Middle frontal gyrus (tissue), 1 donor: ENCODE results near the gene JCAD.
"Not testable (repeated sequence)": the region's sequence is repeated elsewhere in the genome, so short reads cannot be mapped to it uniquely, and the experiment has no call there.

ENCODE experiments used
- DNase-seq: peaks from one replicate; pipeline ENCODE4 v3.0.0-alpha.2; 2015; ENCODE audit warnings: low spot score; ENCODE audit errors: extremely low spot score

Gene JCAD

DNA sequence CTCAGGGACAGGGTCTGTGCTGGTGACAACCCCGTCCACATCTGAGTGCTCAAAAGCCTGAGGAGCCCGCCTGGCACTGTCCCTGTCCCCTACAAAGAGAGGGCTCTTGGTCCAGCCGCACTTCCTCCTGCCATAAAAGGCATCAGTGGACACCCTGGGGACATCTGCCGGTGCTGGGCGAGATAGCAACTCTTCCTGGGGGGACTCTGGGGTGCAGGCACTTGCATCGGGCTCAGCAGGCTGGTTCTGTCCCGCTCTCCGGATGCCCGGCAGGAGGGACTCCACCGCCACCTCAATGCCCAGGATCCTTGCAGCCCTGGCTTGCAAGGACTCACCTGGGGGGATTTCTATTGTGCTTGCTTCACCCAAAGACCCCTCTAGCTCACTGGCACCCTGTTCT lies 32.8 kb downstream of the JCAD start:
- DNase-seq = no peak

DNA sequence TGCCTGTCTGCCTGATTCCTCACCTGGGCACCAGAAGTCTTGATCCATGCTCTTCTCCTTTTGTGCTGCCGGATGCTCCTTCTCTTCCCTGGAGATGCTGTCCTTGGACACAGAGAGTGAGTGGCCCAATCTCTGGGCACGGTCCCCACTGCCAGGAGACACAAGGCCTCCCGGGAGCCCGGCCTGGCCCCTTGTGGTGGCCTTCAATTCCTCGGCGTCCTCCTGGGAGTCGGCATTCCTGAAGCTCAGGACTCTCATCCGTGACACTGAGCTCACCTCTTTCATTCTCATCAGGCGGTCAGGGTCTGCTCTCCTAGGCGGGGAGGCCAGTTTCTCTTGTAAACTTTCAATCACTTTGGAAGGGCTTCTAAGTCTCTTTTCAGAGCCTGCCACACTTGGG lies 33.3 kb downstream of the JCAD start:
- DNase-seq = no peak

DNA sequence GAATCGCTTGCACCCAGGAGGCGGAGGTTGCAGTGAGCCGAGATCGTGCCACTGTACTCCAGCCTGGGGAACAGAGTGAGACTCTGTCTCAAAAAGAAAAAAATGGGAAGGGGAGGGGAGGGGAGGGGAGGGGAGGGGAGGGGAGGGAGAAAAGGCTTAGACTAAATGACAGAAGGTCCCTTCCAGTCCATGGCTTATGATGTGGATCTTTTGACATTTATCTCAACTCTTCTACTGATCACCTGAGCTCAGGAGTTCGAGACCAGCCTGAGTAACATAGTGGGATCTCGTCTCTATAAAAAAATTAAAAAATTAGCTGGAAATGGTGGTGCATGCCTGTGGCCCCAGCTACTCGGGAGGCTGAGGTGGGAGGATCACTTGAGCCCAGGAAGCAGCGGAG lies 34.0 kb downstream of the JCAD start:
- not testable (repeated sequence) for DNase-seq

DNA sequence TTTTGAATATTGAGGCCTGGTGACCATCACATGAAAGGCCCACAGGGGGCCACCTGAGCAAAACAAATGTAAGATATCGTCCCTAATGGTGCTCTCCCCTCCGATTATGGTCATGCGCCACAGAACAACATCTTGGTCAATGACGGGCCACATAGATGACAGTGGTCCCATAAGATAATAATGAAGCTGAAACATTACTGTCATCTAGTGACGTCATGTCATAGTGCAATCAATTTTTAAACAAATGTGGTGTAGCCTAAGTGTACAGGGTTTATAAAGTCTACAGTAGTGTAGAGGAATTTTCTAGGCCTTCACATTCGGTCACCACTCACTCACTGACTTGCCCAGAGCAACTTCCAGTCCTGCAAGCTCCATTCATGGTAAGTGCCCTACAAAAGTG lies 36.8 kb downstream of the JCAD start:
- DNase-seq = no peak

DNA sequence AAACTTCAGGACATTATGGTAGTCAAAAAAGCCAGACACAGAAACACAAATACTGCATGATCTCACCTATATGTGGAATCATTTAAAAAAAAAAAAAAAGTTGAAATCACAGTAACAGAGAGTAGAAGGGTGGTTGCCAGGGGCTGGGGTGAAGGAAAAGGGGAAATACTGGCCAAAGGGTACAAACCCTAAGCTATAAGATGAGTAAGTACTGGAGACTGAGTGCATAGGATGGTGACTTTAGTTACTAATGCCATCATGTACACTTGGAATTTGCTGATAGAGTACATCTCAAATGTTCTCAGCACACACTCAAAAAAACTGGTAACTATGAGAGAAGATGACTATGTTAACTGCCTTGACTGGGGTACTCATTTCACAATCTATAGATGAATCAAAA lies 39.9 kb downstream of the JCAD start:
- DNase-seq = no peak

DNA sequence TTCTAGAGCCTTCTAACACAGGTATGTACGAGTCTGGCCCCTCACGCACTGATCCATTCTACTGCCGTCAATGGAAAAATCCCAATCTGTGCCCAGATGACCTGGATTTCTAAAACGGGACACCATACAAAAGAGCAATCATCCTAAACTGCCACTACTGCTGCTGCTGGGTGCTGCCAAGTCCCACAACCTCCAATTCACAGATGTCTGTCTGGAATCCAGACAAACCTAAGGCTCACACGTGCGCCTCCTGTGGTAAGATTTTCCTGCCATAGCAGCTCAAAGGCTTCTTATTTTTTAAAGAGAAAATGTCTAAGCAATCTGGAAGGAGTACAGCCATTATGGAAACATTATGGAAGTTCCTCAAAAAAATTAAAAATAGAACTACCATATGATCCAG lies 40.9 kb downstream of the JCAD start:
- no peak for DNase-seq

DNA sequence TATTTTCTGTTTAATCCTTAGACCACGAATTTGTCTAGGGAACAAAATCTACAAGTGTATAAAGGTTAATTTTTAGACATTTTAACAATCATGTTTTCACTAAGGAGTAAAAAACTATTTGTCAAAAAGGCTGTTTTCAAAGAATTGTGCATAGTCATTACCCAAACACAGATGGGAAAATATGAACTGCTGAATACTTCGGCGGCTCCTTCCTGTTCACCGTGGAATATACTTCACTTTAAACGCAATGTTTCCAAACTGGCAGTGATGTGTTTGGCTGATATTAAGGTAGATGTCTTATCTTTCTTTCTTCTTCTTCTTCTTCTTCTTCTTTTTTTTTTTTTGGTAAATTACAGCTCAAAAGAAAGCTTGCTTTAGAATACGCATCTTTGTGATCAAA lies 41.4 kb downstream of the JCAD start:
- no peak for DNase-seq

DNA sequence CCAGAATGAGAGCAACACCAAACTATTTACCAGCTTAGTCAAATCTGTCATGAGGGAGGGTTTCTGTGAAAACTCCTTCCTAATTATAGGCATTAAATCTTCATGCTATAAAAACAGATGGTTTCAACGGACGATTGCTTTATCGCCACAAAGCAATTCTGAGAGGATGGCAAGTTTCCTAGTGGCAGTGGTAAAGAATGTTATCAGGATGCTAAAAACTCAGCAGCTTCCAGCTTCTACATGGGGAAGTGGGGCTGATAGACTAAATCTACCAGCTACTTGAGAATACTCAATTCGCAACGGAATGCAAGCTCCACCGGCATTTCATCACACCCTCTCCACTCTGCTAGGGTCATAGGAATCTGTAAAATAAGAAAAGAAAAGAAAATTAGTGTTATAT lies 41.8 kb downstream of the JCAD start:
- no peak for DNase-seq

DNA sequence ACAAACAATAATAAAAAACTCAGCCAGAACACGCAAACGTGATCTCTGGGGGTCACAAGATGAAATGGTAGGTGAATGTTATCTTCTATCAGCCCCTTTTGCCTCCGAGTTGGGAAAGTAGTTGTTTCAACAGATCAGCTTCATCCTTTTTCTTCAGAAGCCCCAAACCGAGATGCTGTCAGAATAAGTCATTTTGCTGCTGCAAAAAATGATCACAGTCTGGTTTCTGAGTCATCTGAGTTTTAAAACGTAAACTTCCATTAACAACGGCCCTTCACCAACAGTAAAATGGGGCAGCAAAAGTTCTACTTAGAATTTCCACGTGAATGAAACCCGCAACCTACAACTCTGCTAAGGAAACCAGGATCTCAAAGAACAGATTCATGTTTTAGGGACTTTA lies 44.9 kb downstream of the JCAD start:
- DNase-seq = no peak

DNA sequence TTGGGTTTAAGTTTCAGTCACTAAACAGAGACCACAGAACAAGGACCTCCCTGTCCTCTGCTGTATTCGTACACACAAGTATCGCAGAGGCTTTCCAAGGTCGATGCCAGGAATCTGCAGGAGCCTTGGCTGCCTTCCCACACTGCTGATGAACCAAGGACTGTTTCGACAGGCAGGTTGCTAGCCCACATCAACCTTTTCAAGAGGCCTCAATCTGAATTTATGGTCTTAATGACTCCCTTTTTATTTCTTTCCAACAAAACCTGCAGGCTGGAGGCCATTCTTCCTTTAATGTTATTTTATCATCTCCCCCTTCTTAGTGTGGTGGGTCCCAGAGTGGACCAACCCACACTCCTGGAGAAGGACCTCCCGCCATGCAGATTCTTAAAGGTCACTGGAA lies 45.6 kb downstream of the JCAD start:
- DNase-seq = no peak

DNA sequence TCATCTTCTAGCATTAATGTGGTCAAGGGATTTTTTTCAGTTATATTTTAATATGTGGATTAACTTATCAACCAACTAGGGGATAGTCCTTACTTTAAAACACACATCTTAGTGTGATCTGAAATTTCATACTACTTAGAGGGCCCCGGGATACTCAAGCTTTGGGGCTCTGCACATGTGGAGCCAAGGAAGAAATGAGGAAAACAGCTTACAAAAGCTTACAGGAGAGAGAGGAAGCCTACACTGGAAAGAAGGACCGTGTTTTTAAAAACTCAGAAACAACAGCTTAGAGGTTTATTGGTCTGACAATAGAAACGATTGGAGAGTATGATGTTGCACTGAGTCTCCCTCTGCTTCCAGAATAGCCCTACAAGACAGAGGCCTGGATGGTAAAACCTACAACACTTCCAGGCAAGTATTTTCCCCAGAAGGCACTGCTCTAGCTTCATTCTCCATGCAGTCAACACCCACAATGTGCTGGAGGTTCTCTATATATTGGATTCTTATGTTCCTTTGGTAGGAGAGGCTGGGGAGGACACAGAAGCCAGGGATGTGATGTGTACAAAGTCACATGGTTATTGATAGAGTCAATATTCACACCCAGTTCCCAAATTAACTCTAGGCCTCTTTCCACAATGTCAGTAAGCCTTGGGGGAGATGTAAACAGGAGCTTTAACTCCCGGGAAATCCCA lies 47.3 kb downstream of the JCAD start:
- DNase-seq = no peak

DNA sequence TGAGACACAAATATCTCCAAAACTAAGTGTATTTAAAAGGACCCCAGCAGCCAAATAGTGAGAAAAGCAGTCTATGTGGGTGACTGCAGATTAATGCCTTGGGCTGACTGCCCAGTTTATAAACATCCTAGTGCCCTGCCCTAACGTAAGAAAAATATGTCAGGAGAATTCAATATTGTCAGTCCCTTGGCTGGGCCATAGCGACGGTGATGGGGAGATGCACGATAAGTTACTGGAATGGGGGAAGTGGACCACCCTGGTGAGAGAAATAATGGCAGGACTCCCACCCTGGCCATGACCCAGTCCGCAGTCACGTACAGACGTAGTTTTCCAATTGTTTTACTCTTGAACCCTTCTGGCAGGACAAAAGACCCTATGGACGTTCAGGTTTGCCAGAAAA lies 48.0 kb downstream of the JCAD start:
- DNase-seq = no peak

DNA sequence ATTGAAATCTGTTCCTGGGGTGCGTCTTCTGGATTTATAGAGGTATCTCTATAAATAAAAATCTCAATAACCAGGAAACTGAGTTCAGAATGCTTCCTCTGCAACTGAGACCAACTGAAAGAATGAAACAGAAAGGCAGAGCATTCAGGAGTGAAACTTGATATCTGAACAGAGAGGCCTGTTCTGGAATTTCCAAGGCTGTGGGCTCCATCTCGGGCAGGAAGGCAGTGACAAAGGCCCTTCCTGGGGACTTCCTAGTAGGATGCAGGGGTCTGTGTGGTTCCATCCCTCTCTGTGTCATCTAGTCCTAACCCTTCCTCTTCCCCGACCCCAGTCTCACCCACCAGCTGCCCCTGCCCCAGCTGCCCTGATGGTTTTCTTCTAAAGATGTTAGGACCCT lies 52.0 kb downstream of the JCAD start:
- no peak for DNase-seq

DNA sequence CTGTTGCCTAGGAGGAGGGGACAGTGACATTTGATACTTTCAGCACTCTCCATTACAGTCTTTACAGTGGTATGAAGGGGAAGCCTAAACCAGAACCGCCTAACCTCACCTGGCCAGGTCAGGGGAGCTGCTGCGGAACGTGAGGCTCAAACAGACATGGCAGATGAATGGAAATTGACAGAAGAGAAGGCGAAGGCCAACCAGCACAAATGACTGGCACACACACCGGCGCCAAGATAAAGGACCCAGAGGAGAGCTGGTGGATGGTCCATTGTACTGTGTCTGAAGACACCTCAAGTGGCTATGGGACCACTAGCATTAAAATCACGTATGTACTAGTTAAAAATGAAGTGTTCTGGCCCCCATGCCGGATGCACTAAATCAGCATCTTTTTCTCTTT lies 53.0 kb downstream of the JCAD start:
- DNase-seq = no peak

DNA sequence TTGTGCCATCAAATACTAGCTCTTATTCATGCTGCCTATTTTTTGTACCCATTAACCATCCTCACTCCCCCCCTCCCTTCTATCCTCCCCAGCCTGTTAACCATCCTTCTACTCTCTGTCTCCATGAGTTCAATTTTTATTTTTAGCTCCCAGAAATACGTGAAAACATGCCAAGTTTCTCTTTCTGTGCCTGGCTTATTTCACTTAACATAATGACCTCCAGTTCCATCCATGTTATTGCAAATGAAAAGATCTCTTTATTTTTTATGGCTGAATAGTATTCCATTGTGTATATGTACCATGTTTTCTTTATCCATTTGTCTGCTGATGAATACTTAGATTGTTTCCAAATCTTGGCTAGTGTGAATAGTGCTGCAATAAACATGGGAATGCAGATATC lies 54.3 kb downstream of the JCAD start:
- not testable (repeated sequence) for DNase-seq

DNA sequence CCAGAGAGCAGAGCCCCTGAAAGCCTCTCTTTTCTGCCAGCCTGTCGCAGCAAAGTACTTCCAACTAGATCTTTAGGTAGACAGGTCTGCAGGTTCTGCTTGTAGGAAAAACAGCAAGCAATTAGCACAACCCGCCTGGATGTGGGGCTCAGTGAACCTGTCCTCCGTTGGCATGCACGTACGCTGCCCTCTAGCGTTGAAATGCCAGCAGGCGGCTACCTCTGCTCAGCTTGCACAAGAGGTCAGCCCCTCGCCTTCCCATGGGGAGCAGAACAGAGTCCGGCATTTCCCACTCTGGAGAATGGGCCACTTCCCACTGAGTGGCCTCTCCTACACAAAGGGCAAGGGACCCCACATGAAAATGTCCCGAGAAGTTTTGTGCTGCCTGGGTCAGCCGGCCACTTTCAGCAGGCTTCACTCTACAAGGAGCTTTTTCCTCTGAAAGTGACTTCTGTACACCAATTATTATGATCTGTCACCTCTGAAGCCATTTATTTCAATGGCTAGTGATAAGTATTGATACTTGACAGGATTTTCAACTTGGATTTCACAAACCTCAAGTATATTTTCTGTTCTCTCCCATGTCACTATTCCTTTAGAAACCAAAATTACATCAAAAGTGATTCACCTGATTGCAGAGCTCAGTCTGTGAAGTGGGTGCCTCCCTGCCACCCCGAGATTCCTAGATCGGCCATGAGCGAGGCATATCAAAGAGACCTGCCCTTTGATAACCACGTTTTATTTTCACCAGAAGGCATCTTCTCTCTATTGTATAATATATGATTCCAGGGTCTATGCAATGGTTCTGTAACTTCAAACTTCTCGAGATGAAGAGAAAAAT lies 56.7 kb downstream of the JCAD start:
- DNase-seq = no peak

DNA sequence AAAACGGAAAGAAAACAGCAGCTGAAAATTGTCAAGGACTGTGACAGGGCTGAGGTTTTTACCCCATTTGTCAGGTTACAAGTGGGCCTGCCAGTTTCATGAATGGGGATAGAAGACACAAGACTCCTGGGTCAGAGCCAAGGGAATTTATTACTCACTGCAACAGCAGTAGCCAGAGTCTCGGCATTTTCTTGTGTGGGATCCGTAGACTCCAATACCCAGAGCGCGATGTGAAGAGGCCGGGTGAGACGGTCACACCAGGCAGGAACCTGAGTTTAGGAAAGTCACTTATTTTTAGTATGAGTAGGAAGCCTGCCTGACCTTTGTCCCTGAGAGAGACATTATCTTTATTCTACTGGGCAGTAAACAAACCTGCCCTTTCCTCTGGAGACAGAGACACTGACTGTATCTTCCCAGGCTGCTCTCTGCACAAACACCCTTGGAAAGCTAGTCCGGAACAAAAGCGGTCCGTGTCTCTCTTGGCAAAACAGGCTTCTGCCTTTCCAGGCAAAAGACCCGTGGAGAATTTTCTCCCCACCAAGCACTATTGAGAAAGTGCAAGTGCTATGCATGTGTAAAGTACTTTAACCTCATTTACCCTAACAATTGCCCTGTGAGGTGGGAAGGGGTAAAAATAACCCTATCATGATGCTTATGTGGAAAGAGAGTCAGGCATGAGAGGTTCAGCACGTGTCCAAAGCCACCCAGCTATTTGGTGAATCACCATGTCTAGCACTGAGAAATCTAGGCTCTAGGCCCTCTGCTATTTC lies 58.4 kb downstream of the JCAD start:
- no peak for DNase-seq

DNA sequence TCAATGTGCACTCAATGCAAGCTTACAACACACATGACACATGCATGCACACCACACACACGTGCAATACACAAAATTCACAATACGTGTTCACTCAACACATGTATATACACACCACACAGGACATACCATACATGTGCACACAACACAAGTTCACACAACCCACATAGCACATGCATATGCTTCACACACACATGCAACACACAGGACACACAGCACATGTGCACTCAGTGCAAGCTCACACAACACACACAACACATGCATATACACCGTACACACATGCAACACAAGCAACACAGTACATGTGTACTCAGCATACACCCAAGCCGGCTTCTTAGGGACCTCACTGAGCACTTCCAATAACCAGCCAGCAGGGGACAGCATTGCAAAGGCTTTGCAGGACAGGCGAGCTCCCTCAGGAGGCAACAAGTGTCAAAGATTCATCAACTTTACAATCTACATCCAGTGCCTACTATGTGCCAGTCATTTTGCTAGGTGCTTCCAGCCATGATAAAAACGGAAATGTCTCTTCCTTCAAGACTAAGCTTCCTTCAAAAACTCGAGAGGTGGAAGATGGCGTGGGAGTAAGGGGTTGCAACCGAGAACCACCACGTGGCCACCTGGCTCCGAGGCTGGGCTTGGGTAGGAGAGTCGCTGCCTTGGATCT lies 61.1 kb downstream of the JCAD start:
- peak; percentile 53 for DNase-seq

DNA sequence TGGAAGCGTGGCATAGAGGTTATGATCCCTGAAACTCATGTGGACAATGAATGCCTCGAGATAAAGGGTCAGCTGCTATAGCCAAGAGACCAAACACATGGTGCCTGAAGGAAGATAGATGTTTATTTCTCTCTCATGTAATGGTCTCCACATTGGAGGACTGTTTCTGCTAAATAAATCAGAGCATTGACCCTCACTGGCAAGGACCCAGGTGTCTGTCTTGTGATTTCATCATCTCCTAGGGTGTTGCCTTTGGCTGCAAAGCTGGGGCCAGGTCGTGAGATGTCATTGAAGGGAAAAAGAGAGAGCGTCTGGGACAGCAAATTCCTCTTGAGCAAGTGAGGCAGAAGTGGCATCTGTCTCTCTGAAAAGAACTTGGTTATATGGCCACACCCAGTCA lies 64.6 kb downstream of the JCAD start:
- DNase-seq = no peak

DNA sequence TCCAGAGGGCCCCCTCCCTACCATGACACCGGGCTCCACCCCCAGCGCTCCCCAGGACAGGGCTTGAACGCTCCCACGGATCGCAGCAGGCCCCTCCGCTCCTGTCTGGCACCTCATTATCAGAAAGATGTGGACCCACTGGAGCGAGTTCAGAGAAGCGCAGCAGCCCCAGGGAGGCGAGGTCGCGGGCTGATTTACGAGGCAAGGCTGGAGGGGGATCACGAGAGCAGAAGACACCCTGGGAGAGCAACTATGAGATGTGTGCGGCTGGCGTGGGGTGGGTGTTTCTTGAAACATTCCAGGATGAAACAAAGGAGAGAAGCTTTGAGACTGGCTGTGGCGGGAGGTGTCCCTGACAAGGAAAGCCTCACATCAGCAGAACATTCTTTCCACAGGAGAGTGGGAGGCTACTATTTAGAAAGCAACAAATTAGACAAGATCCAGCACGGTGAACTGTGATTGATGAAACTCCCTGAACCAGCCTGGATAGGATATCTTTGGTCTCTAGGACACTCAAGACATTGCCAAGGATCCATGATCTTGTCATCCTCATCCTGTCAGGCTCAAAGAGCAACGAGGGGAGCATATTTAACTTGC lies 66.0 kb downstream of the JCAD start:
- DNase-seq = no peak

DNA sequence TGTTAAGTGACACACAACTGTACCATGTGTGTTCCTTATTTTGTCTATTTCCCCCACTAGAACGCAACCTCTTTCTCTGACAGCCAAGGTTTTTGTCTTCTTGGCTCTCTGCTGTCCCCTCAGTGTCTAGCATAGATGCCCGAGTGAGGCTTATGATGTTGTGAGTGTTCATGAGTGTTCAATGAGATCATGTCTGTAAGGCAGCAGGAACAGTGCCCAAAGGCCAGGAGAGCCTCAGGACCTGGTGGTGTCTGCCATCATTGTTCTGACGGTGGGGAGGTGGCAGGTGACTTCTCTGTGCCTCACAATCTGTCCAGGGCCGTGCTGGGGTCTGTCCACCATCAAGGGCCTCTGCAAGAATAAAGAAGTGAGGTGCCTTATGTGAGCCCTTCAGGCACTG lies 66.5 kb downstream of the JCAD start:
- no peak for DNase-seq
